HCT116 (cell line): ENCODE results near the gene EPHA3. TPM values are rescaled to one million over a fixed set of nuclear protein-coding genes. Genes with fewer than 3 reads are reported as not detected.

Experiments
- ATAC-seq: fragments of 200-7000 bp; cut with Tn5 transposase; 2 replicates; pipeline ENCODE4 v1.9.1; 2020; ENCODE audit warnings: mild to moderate bottlenecking, moderate library complexity
- BruUV-seq: library from RNA; stranded (reverse); fragments of 400-500 nt; replicated peaks from 2 replicates; lab custom pipeline; 2021; lab: Mats Ljungman, UMichigan
- CTCF ChIA-PET: fragments of 300-600 bp; sonication (Branson Sonifier 250); formaldehyde crosslinking; loops from one replicate; lab custom pipeline; 2021; ENCODE audit warnings: antibody characterized with exemption; lab: Charles Lee
- POLR2A ChIA-PET: fragments of 300-600, 350-600 bp; sonication (Branson Sonifier 250); formaldehyde crosslinking; loops from one replicate; lab custom pipeline; 2021; ENCODE audit warnings: antibody characterized with exemption; lab: Charles Lee
- RAD21 ChIA-PET, 2 experiments: fragments of 300-600 bp; sonication (Branson Sonifier 250); formaldehyde crosslinking; loops; one replicate each; lab custom pipeline; 2023; ENCODE audit warnings: low total read pairs in 2 of 2; ENCODE audit not compliant: uncharacterized antibody in 2 of 2, unreplicated experiment in 2 of 2, low non-redundant PET in 1 of 2; lab: Charles Lee
- DNase-seq: peaks from one replicate; pipeline ENCODE4 v3.0.0-alpha.2; 2010; ENCODE audit warnings: low read depth, low spot score
- H2AFZ ChIP-seq: fragments of 200-600 bp; shearing (Covaris generic), sonication (generic); 2 replicates; pipeline ENCODE4 v1.6.1; 2017; ENCODE audit warnings: low read depth, mixed run types, mixed read lengths, antibody characterized with exemption, low read length; ENCODE audit not compliant: poor library complexity, severe bottlenecking
- H3K27ac ChIP-seq: 2 replicates; pipeline ENCODE4 v1.5.1; 2012; ENCODE audit warnings: low read depth, low read length
- H3K27me3 ChIP-seq: fragments of 200-600 bp; sonication (generic); 2 replicates; pipeline ENCODE4 v1.6.1; 2016; ENCODE audit warnings: mixed run types, low read length, mixed read lengths; ENCODE audit not compliant: insufficient read depth
- H3K36me3 ChIP-seq, 2 experiments: fragments of 200-500 bp in 1 of 2; fragments of 200-600 bp in 1 of 2; sonication (Bioruptor generic) in 1 of 2; sonication (generic) in 1 of 2; 2 replicates each; pipeline versions ENCODE4 v1.5.1 to v1.6.1; 2014 to 2016; ENCODE audit warnings: low read length in 2 of 2, inconsistent platforms in 1 of 2, mixed read lengths in 1 of 2, mixed run types in 1 of 2; ENCODE audit not compliant: insufficient read depth in 2 of 2, control insufficient read depth in 1 of 2
- H3K4me1 ChIP-seq, 2 experiments: fragments of 200-600 bp in 1 of 2; sonication (generic) in 1 of 2; 2 replicates each; pipeline versions ENCODE4 v1.5.1 to v1.6.1; 2012 to 2017; ENCODE audit warnings: low read length in 2 of 2, inconsistent platforms in 1 of 2, mild to moderate bottlenecking in 1 of 2, mixed read lengths in 1 of 2, mixed run types in 1 of 2, moderate library complexity in 1 of 2; ENCODE audit not compliant: insufficient read depth in 2 of 2, control insufficient read depth in 1 of 2
- H3K4me2 ChIP-seq: fragments of 200-600 bp; sonication (generic); 2 replicates; pipeline ENCODE4 v1.6.1; 2017; ENCODE audit warnings: mixed run types, low read length, mixed read lengths
- H3K4me3 ChIP-seq, 2 experiments: fragments of 200-600 bp in 1 of 2; sonication (generic) in 1 of 2; replicated peaks in 1 of 2; 2 replicates each; pipeline ENCODE4 v1.5.1; 2011 to 2016; ENCODE audit warnings: low read length in 2 of 2, control low read depth in 1 of 2, low read depth in 1 of 2, mild to moderate bottlenecking in 1 of 2, mixed read lengths in 1 of 2, mixed run types in 1 of 2
- H3K79me2 ChIP-seq: fragments of 200-600 bp; sonication (generic); 2 replicates; pipeline ENCODE4 v1.6.1; 2017; ENCODE audit warnings: mild to moderate bottlenecking, mixed run types, low read length, moderate library complexity, mixed read lengths; ENCODE audit not compliant: insufficient read depth
- H3K9ac ChIP-seq: fragments of 200-600 bp; sonication (generic); 2 replicates; pipeline ENCODE4 v1.6.1; 2016; ENCODE audit warnings: low read length, mixed read lengths
- H3K9me2 ChIP-seq: fragments of 200-600 bp; sonication (generic), shearing (Covaris generic); 2 replicates; pipeline ENCODE4 v1.6.1; 2017; ENCODE audit warnings: mixed run types, mild to moderate bottlenecking, moderate library complexity; ENCODE audit not compliant: insufficient read depth
- H3K9me3 ChIP-seq, 2 experiments: fragments of 200-500 bp in 1 of 2; fragments of 200-600 bp in 1 of 2; sonication (Bioruptor generic) in 1 of 2; sonication (generic) in 1 of 2; 2 replicates each; pipeline ENCODE4 v1.6.1; 2014 to 2017; ENCODE audit warnings: low read length in 2 of 2, mixed read lengths in 2 of 2, inconsistent platforms in 1 of 2, low read depth in 1 of 2, mild to moderate bottlenecking in 1 of 2, mixed run types in 1 of 2, moderate library complexity in 1 of 2; ENCODE audit not compliant: control insufficient read depth in 1 of 2, insufficient read depth in 1 of 2
- H4K20me1 ChIP-seq: fragments of 200-600 bp; sonication (generic), shearing (Covaris generic); 2 replicates; pipeline ENCODE4 v1.6.1; 2017; ENCODE audit warnings: mixed run types, mild to moderate bottlenecking, moderate library complexity; ENCODE audit not compliant: insufficient read depth
- EZH2 ChIP-seq: fragments of 200-600 bp; sonication (generic); IDR thresholded peaks from 2 replicates; pipeline ENCODE4 v1.6.1; 2017; ENCODE audit warnings: antibody characterized with exemption, mixed run types
- FOSL1 ChIP-seq: IDR thresholded peaks from 2 replicates; pipeline ENCODE4 v1.6.1; 2012; ENCODE audit warnings: low read depth
- JUND ChIP-seq: IDR thresholded peaks from 2 replicates; pipeline ENCODE4 v1.6.1; 2012
- POLR2AphosphoS5 ChIP-seq: IDR thresholded peaks from 2 replicates; pipeline ENCODE4 v1.6.1; 2011; ENCODE audit warnings: mild to moderate bottlenecking, low read depth, low read length, moderate library complexity
- SIN3A ChIP-seq: IDR thresholded peaks from 2 replicates; pipeline ENCODE4 v1.6.1; 2012; ENCODE audit warnings: low read depth
- SP1 ChIP-seq: IDR thresholded peaks from 2 replicates; pipeline ENCODE4 v1.6.1; 2012; ENCODE audit warnings: low read depth
- SRF ChIP-seq: IDR thresholded peaks from 2 replicates; pipeline ENCODE4 v1.6.1; 2012; ENCODE audit warnings: low read depth
- TCF7L2 ChIP-seq: IDR thresholded peaks from 2 replicates; pipeline ENCODE4 v1.7.0; 2011; ENCODE audit warnings: borderline replicate concordance, inconsistent platforms; ENCODE audit not compliant: insufficient read depth, insufficient read length; ENCODE audit errors: extremely low read depth
- YY1 ChIP-seq: IDR thresholded peaks from 2 replicates; pipeline ENCODE4 v1.6.1; 2011; ENCODE audit warnings: low read length, low read depth, moderate library complexity, mild to moderate bottlenecking; ENCODE audit not compliant: insufficient replicate concordance; ENCODE audit errors: extremely low read depth
- intact Hi-C: fragments of 100-400 bp; cut with micrococcal nuclease; formaldehyde crosslinking; loops from 2 replicates; pipeline ENCODE4 v1.10.0; 2022
- total RNA-seq: library from RNA; stranded (reverse); gene quantifications from one replicate; pipeline ENCODE4 v1.2.1, GENCODE V29; 2021; ENCODE audit not compliant: unreplicated experiment
- TF ChIP-seq, protein P1 (sequence below): IDR thresholded peaks from 2 replicates; pipeline ENCODE4 v1.6.1; 2012; ENCODE audit warnings: low read depth
- TF ChIP-seq, protein P2 (sequence below): IDR thresholded peaks from 2 replicates; pipeline ENCODE4 v1.6.1; 2012

Gene EPHA3
- total RNA-seq, 1 experiment from 2014 or later = not detected

DNA sequence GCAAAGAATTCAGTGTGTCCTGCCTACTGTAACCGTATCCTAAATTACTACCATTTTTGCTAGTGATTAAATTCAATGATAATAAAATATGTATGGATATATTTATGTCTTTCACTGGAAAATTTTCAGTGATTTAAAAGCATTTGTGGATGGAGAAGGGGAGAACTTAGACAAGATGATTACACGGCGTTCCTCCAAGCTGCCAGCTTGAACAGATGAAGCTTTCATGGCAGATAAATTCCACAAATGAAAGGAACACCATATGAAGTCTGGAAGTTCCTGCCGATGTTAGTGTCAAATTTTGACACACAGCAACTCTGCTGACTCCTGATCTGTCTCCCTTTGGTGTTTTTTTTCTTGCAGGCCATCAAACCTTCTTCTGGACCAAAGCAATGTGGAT, 364.7 kb downstream of the EPHA3 start (continued):
- TF ChIP-seq, protein P1, sequence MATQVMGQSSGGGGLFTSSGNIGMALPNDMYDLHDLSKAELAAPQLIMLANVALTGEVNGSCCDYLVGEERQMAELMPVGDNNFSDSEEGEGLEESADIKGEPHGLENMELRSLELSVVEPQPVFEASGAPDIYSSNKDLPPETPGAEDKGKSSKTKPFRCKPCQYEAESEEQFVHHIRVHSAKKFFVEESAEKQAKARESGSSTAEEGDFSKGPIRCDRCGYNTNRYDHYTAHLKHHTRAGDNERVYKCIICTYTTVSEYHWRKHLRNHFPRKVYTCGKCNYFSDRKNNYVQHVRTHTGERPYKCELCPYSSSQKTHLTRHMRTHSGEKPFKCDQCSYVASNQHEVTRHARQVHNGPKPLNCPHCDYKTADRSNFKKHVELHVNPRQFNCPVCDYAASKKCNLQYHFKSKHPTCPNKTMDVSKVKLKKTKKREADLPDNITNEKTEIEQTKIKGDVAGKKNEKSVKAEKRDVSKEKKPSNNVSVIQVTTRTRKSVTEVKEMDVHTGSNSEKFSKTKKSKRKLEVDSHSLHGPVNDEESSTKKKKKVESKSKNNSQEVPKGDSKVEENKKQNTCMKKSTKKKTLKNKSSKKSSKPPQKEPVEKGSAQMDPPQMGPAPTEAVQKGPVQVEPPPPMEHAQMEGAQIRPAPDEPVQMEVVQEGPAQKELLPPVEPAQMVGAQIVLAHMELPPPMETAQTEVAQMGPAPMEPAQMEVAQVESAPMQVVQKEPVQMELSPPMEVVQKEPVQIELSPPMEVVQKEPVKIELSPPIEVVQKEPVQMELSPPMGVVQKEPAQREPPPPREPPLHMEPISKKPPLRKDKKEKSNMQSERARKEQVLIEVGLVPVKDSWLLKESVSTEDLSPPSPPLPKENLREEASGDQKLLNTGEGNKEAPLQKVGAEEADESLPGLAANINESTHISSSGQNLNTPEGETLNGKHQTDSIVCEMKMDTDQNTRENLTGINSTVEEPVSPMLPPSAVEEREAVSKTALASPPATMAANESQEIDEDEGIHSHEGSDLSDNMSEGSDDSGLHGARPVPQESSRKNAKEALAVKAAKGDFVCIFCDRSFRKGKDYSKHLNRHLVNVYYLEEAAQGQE = no peak

DNA sequence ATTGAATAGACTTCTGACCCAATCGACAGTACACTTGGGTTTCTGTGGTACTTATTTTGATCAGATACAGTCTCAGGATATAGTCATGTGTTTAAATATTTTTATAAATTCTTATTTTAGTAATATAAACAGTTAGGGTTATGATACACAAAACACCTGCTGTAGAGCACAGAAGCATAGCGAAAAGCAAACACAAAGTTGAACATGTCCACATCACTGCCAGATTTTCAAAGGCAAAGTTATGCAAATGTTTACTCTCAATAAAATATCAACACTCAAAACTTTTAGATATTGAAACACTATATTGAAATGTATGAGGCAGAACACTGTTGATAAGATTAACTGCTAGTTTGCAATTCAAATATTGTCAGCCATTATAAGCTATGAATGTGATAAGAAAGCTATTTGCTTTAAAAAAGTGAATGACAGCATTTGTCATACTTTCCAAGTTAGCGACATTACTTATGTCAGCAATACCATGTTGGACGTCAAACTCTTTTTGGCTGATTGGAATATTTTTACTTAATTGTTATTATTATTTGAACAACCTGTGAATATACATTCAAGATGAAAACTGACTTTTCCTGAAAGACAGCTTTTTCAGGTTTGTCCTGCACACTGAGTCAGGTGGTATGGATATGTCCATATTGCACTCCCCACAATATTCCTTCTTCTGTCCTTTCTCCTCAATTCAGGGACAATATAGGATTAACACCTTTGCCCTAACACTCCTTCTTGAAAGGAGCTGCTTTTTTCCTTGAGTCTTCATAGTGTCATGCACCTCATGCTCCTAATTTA, 367.1 kb downstream of the EPHA3 start:
- H3K9me2 ChIP-seq = no peaks in the 10 kb centered on the region
- TF ChIP-seq POLR2AphosphoS5 (no peak), JUND (no peak), SP1 (no peak), SRF (no peak), SIN3A (no peak), EZH2 (no peak), YY1 (no peak), TCF7L2 (no peak), FOSL1 (no peak)
- TF ChIP-seq, protein P2, sequence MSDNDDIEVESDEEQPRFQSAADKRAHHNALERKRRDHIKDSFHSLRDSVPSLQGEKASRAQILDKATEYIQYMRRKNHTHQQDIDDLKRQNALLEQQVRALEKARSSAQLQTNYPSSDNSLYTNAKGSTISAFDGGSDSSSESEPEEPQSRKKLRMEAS = no peak
- TF ChIP-seq, all 23 proteins: peak for 0
- Histone ChIP-seq H3K27me3 (no peaks in the 10 kb centered on the region), H3K79me2 (no peaks in the 10 kb centered on the region), H3K4me2 (no peak overlapping the region), H3K36me3 (no peaks in the 10 kb centered on the region), H3K9ac (no peak overlapping the region), H3K27ac (no peak overlapping the region), H2AFZ (no peak overlapping the region), H3K9me3 (peaks cover 7 to 26% of the 10 kb centered on the region in 2 experiments; a peak in 2 of 4 replicates), H3K4me1 (no peaks in the 10 kb centered on the region), H3K4me3 (no peak overlapping the region), H4K20me1 (no peaks in the 10 kb centered on the region)
- ATAC-seq (no peak), DNase-seq (no peak)
- RAD21 ChIA-PET = no interaction called here
- intact Hi-C loops = no loop called here
- BruUV-seq = no TSS peak
- CTCF ChIA-PET = no interaction called here
- POLR2A ChIA-PET = no interaction called here
